Measurements from ENCODE around the gene RPRD1B.
"Not testable (repeated sequence)": the region's sequence is repeated elsewhere in the genome, so short reads cannot be mapped to it uniquely, and the experiment has no call there.

RPRD1B gene

DNA sequence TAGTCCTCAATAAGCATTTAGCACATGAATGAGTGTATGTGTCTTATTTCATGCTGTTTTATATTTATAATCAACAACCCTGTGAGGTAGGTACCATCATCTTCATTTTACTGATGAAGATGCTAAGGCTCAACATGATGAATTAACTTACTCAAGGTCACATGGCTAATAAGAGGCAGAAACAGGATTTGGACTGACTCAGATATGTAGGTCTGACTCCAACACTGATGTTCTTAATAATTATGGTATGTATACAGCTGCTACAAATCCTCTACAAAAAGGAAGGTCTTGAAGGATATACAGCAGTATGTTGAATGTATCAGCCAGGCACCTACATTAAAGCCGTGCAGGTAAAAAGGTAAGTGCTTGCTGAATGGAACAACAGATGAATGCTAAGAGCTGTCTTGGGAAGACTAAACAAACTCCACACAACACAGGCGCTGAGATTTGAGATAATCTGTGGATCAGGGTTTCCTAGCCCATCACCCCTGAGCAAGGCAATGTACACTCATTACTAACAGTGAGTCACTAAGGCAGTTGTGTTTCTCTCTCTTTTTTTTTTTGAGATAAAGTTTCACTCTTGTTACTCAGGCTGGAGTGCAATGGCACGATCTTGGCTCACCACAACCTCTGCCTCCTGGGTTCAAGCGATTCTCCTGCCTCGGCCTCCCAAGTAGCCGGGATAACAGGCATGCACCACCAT lies 32.2 kb upstream of the RPRD1B start:
- no peak for DNase-seq

DNA sequence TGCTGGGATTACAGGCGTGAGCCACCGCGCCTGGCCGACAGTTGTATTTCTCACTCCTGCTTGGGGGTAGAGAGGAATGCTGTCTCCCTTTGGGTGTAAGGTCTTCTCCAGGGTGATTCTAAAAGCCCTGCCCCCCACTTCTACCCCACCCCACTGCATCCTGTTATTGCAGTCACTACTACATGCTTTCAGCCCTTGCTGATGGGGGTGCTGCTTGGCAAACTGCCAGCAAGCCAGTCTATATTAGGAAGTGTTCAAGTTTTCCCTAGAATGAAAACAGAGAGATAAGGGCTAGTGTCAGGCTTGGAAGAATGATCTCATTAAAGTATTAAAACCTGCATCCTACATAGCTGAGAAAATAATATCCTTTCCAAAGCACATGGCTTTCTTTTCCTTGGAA lies 31.6 kb upstream of the RPRD1B start:
- DNase-seq = no peak

DNA sequence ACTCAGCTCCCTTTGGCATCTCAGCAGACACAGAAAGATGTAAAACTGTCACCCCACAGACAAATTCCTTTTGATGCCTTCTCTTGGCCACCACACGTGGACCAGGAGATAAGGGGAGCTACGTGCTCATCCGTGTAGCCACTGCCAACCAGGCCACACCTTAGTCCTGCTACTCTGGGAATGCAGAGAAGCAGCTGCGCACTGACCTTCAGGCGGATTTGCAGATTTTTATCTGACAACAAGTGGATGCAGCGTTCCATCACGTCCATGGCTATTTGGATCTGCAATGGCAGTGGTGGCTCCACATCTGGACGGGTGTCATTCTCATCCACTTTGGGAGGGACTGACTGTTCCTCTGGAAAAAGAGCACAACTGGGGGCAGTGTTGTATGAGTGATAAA lies 31.1 kb upstream of the RPRD1B start:
- DNase-seq = no peak

- no peak for DNase-seq
These were observed 29.1 kb upstream of the RPRD1B start for GRCh38 chr20:38004416-38004815.

- DNase-seq = no peak
These were observed 27.6 kb upstream of the RPRD1B start for GRCh38 chr20:38005903-38006302.

GRCh38 chr20:38007526-38007925 lies 26.0 kb upstream of the RPRD1B start:
- DNase-seq = no peak

DNA sequence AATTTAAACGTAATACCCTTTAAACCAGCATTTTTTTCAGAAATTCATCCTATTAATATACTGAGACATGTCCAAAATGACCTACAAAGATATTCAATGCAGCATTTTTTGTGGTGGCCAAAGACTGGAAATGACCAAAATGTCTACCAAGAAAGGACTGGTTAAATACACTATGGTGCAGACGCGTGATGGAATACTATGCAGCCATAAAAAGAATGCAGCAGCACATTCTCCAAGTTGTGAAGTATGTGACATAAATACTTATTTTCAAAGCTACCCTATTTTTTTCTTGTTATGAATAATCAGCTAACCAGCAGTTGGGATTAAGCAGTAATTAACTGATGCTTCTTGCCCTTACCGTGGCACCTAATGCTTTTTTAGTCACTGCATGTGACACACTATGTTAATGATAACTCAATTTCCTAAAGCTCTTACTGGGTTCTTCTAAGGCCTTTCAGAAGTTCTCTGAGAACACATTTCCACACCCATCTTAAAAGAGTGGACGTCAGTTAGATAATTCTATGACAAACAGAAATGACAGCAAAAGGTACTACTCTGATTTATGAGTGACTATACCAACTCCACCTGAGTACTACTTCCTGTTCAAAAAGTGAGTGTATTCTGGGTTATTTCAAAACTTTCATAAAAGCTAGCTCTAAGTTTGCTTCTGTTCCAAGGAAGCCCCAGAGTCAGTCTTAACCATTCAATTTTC lies 25.2 kb upstream of the RPRD1B start:
- DNase-seq = no peak

- DNase-seq = not testable (repeated sequence)
These were observed 24.1 kb upstream of the RPRD1B start for GRCh38 chr20:38009416-38009815.

GRCh38 chr20:38011696-38012095 lies 21.9 kb upstream of the RPRD1B start:
- no peak for DNase-seq

DNA sequence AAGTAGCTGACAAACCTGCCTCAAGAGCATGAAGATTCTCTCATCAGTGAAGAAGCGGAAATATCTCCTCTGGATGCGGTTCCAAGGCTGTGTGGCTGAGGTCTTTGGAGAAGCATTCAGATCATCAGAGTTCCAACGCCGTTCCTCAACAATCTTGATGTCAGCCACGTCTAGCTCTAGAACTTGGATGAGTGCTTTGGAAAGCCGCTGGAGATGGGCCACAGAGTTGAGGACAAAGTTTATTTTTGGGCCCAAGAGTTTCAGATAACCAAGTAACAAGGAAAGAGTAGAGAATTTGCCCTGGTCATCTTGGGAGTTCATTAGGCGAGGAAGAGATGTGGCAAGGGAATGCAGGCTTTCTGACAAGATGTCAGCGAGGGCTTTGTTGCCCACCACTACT lies 21.2 kb upstream of the RPRD1B start:
- DNase-seq = no peak

DNA sequence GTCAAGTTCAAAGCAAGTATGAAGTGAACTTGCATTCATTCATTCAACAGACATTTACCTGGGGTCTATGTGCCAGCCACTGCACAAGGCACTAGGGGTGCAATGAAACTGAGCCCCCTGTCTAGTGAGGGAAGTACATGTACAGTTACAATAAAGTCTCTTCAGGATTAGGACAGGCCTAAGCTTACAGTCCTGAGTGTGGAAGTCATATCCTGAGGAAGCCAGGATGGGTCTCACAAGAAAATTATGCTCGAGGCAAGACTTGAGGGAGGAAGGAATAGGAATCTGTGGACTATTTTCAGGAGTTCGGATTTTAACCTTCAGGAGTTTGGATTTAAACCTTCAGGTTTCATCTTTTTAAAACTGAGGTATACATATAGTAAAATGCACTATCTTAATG lies 19.7 kb upstream of the RPRD1B start:
- no peak for DNase-seq

- no peak for DNase-seq
These were observed 15.6 kb upstream of the RPRD1B start for GRCh38 chr20:38017959-38018358.

GRCh38 chr20:38018385-38018784 lies 15.2 kb upstream of the RPRD1B start:
- DNase-seq = no peak

- DNase-seq = no peak
These were observed 12.3 kb upstream of the RPRD1B start for GRCh38 chr20:38021087-38021772.

GRCh38 chr20:38023181-38024001 lies 10.2 kb upstream of the RPRD1B start:
- DNase-seq = peak; percentile 41

GRCh38 chr20:38024496-38024895 lies 9.1 kb upstream of the RPRD1B start:
- DNase-seq = no peak

GRCh38 chr20:38029453-38029852 lies 4.1 kb upstream of the RPRD1B start:
- DNase-seq = no peak

- DNase-seq = no peak
These were observed 1.6 kb upstream of the RPRD1B start for GRCh38 chr20:38031957-38032356.

- no peak for DNase-seq
These were observed 789 bp upstream of the RPRD1B start for GRCh38 chr20:38032585-38033329.

DNA sequence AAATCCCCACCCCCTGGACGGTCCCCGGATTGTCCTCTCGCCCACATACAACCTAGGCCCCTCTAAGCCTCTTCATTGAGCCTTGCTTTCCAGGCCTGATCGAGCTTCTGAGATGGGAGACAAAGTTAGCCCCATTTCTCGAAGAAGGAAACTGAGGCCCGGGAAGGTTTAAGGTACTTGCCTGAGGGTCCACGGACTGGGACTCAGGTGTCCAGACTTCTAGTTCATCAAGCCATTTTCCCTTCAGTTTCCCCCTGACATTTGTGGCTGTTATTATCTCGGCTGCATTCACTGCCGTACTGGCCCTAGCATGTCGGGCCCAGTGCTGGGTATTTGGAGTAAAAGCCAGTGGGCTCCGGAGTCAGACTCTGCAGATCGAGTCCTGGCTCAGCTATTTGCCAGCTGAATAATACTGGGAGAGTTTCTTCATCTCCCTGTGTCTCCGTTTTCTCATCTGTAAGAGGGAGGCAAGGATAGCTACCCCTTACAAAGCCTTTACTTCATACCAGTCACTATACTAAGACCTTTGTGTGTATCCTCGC lies 633 bp downstream of the RPRD1B start:
- no peak for DNase-seq

- no peak for DNase-seq
These were observed 1.4 kb downstream of the RPRD1B start for GRCh38 chr20:38034961-38035360.

DNA sequence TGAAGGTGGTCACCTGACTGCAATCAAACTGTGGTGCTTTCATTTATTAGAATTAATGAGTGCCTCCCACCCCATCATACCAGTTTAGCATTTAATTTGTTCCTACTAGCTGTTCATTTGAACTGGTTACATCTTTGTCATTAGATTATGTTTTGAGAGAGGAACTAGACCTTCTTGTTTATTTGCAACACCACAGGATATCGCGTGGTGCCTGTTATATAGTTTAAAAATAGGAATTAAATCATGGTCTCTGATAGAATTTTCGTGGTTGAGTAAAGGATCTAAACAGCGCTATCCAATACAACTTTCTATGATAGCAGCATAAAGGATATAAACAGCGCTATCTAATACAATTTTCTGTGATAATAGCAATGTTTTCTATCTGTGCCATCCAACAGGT lies 2.8 kb downstream of the RPRD1B start:
- DNase-seq = no peak

All from GDM1 (cell line).